D721Med (cell line): ENCODE data around the gene TFCP2L1.

Experiments
- DNase-seq: peaks from one replicate; pipeline ENCODE4 v3.0.0; 2011; ENCODE audit warnings: low spot score; ENCODE audit not compliant: insufficient read length
- FAIRE-seq: peaks from 2 replicates; lab custom pipeline; 2011; peaks lifted over from hg19 to GRCh38; lab: Jason Lieb, UNC
- TF ChIP-seq, protein P1 (sequence below): IDR thresholded peaks from 2 replicates; pipeline ENCODE4 v1.5.1; 2012; ENCODE audit warnings: mild to moderate bottlenecking, control low read depth; ENCODE audit not compliant: insufficient read depth; ENCODE audit errors: missing control alignments

Gene TFCP2L1

DNA sequence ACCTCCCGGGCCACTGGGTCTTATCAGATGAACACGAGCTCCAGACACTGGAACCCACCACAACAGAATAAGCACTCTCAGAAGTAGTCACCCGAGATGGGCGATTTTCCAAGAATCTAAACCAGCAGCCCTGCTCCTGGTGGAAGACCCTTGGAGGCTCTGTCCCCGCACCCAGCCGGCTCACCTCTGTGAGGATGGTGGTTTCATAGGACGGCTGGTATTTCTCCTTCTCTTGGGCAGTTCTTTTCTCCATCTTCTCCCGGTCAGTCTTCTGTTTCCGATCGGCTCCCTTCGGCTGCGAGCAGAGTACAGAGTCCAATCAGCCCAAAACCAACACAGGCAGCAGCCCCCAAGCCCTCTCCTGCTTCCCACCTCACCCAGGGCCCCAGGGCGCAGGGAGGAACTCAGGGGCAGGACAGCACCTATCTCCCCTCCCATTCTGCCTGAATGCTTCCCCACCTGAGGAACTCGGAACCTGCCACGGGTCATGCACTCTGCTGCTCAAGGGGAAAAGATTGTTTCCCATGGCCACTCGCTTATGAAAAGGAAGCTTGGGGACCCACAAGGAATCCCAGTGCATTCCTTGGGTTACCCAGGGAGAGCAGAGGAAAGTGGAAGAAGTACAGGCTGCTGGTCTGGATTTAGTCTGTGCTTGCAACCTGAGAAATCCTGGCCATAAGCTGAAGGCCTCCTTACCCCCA lies 42.7 kb downstream of the TFCP2L1 start:
- no peak for FAIRE-seq
- no peak for DNase-seq
- TF ChIP-seq, protein P1, sequence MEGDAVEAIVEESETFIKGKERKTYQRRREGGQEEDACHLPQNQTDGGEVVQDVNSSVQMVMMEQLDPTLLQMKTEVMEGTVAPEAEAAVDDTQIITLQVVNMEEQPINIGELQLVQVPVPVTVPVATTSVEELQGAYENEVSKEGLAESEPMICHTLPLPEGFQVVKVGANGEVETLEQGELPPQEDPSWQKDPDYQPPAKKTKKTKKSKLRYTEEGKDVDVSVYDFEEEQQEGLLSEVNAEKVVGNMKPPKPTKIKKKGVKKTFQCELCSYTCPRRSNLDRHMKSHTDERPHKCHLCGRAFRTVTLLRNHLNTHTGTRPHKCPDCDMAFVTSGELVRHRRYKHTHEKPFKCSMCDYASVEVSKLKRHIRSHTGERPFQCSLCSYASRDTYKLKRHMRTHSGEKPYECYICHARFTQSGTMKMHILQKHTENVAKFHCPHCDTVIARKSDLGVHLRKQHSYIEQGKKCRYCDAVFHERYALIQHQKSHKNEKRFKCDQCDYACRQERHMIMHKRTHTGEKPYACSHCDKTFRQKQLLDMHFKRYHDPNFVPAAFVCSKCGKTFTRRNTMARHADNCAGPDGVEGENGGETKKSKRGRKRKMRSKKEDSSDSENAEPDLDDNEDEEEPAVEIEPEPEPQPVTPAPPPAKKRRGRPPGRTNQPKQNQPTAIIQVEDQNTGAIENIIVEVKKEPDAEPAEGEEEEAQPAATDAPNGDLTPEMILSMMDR: no peak

DNA sequence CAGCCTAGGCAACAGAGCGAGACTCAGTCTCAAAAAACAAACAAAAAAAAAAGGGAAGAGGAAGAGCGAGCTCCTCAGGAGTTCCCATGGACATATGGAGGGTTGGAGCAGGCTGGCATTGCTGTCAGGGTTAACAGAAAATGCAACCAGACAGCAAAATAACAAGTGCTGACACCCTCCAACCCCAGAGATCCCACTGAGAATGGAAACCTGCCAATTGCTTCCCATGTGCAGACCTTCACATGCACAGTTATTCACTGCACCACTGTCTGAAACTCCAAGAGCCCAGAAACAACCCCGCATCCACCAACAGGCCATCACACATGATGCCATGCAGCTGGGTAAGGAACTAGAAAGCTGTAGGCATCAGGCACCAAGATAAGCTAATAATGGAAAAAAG lies 43.5 kb downstream of the TFCP2L1 start:
- TF ChIP-seq, protein P1: no peak
- DNase-seq (no peak), FAIRE-seq (no peak)

DNA sequence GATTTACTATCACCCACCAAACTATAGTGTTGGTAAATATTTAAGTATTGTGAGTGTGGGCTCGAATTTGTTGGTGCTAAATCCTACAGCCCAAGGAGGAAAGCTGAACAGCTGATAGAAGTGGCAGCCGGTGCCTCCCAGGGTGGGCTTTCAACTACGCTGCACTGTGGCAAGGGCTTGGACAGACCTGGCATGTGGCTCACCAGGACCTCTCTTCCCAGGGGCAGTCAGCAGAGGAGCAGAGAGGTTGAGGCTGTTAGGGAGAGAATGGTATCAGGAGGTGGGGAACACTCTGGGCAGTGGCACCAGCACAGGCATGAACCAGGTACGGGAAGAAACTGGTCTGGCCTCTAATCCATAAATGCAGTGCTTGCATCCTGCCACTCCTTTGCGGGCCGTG lies 44.6 kb downstream of the TFCP2L1 start:
- FAIRE-seq (no peak), DNase-seq (no peak)
- TF ChIP-seq, protein P1: no peak

DNA sequence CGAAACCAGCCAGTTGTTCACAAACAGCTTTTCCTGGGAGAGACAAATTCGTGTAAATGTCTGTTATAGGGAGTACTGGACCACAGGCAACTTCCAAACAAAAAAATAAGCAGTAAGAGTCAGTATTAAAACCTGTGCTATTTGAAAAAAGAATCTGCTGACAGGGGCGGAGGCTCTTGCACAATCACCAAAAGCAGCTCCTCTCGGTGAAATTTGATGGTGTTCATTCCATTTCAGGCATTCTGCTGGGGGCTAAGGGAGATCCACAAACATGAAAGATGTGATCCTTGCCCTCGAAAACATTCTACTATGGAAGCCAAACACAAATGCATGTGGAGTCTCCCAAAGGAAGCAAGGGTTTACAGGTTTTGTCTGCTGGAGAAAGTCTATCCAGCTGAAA lies 45.0 kb downstream of the TFCP2L1 start:
- TF ChIP-seq, protein P1: no peak
- FAIRE-seq: no peak
- no peak for DNase-seq

GRCh38 chr2:121239471-121239870 lies 45.5 kb downstream of the TFCP2L1 start:
- no peak for DNase-seq
- TF ChIP-seq, protein P1: no peak
- FAIRE-seq: no peak

DNA sequence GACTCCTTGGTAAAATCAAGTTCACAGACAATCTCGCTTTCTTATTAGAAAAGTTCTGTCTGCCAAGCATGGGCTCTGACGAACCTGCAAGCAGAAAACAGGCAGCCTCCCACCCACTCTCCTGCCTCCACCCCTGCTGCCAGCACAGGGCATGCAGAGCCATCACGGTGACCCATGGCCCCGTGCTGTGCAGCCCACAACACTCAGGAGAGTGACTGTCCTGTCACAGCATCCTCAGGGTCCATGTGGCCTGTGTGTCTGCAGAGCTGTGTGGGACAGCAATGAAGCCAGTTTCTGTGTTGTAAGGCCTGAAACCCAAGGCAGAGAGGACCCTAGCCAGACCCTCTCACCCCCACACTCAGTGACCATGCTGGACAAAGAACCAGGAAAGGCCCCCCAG lies 46.2 kb downstream of the TFCP2L1 start:
- TF ChIP-seq, protein P1: no peak
- no peak for FAIRE-seq

GRCh38 chr2:121237980-121238665 lies 46.9 kb downstream of the TFCP2L1 start:
- TF ChIP-seq, protein P1: no peak
- no peak for DNase-seq
- no peak for FAIRE-seq

More for the DNA sequence above, 46.2 kb downstream of the TFCP2L1 start:
- no peak for DNase-seq
